ENCODE measurements around the gene BRI3BP.

- TF ChIP-seq CCAR2 (IDR thresholded peaks at IDR 0.05; ENCODE audit: low read depth, low read length) (no peak), CHD2 (IDR thresholded peaks at IDR 0.05; ENCODE audit: low read depth, low read length) (no peak)
These were observed 82.7 kb downstream of the BRI3BP start for GRCh38 chr12:125076103-125076502.
